GM19467 (cell line): ENCODE data around the gene RANBP17.
"Not testable (repeated sequence)": the region's sequence is repeated elsewhere in the genome, so short reads cannot be mapped to it uniquely, and the experiment has no call there.

Experiments
- ATAC-seq: cut with Tn5 transposase; IDR thresholded peaks from one replicate; pipeline ENCODE4 v1.9.1; 2021; ENCODE audit warnings: mild to moderate bottlenecking, moderate library complexity; ENCODE audit not compliant: unreplicated experiment

Gene RANBP17

GRCh38 chr5:171143926-171144325, 282.1 kb downstream of the RANBP17 start:
- ATAC-seq: no peak

DNA sequence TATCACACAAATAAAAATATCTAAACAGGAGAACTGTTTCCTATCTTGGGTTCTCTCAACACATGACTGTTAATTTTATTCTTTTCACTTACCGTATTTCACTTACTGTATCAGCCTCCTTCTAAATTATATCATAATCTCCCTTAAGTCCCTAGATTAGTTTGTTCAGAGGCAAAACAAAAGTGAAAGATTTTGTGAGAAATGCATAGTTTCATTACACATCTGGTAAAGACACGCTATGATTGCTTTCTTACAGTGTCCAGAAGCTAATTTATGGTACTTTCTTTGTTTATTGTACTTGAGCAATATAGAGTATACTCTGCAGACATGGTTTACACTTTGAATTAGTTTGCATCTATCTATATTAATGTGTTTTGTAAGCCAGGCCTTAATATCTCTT, 287.5 kb downstream of the RANBP17 start:
- no peak for ATAC-seq

DNA sequence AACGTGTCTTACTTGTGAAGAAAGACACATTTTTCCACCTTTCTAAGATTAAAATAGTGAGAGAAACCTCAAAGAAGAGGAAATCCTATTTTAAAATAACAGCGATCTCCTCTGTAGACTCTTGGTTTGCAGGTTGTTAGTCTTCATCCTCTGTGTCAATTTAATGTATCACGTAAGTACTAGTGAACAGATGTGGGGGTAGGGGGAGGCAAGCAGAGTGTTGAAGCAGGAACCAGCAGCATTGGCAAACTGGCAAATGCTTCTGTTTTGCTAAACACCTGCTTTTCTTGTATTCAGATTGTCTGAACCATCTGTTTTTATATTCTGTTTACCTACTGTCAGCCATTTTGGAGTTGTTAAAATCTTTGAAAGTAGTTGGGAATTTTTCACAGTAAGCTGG, 288.0 kb downstream of the RANBP17 start:
- no peak for ATAC-seq

DNA sequence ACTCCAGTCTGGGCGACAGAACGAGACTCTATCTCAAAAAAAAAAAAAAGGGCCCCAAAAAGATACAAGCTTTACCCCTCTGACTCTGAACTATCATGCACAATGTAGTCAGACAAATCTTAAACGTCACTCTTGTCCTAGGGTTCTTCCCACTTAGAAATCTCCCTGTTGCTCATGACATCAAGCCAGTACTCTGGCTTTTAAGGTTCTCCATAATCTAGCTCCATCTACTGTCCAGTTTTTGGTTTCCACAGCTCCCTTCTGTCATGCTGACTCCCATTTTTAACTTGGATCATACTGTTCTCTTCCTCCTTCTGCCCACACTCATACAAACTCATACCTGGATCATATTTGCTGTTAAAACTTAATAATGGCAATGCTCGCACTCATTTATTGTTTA, 290.6 kb downstream of the RANBP17 start:
- ATAC-seq: no peak

DNA sequence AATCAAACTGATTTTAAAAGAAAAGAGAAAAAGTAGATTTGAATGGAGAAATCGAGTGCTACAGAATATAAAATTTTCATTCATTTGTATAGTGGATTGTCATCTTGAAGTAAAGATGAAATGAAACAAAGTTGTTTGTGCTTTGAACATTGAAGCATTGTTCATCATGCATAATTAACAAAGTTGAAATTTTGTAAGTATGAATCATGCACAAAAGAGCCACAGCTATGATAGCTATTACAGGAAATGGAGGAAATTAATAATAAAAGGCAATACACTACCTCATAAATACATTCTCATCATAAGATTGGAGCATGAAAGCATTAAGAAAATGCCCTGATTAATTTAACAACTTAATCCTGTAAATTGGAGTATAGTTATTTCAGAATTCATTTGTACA, 293.8 kb downstream of the RANBP17 start:
- ATAC-seq: no peak

DNA sequence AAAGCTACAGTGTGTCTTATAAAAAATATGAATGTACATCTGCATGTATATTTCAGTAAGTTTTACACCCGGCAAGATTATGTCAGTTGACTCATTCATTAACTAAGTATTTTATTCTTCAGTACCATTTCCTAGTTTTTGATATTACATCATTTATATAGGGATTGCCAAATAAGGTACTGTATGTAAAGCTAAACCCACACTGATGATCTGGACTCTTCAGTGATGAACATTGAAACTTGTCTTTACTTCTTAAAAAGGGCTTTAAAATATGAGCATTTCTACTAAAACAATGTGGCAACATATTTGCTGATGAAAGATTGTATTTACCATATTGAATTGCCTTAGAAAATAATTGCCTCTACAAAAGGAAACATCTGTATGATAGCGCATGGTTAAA, 295.5 kb downstream of the RANBP17 start:
- ATAC-seq: no peak

DNA sequence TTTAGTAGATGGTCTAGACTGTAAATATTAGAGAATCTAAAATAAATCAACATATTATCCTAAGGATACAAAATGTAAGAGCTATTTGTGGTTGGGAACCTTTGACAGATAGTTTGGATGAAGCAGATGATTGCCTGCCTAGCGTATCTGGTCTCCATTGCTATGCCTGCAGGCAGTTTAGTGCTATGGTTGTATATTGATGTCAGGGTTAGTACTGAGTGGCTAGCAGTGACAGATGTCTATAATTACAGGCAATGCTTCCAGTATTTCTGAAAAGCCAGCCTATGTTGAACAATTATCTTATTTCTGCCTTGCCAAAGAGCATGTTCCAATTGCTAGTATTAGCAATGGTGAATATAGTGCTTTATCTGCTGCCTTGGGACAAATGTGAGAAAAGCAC, 296.0 kb downstream of the RANBP17 start:
- ATAC-seq: no peak

GRCh38 chr5:171158581-171158980, 296.8 kb downstream of the RANBP17 start:
- no peak for ATAC-seq

DNA sequence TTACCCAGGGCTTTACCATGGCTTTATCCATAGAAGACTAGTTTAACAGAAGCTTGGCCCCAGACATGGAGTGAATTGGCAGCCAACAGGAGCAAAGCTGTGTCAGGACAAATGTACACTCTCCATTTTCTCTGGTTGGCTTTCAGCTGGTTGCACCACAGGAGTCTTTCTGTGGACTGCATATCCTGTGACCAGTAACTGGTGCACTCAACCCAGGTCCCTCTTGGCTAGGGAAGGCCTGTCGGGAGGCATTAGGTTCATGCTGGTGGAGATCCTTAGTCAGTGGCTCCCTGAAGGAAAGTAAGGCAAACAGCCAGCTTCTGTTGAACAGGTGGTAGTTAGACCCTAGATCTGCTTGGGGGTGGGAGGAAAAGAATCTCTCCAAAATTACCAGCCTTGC, 300.3 kb downstream of the RANBP17 start:
- no peak for ATAC-seq

GRCh38 chr5:171162596-171162995, 300.8 kb downstream of the RANBP17 start:
- peak; percentile 81 for ATAC-seq

DNA sequence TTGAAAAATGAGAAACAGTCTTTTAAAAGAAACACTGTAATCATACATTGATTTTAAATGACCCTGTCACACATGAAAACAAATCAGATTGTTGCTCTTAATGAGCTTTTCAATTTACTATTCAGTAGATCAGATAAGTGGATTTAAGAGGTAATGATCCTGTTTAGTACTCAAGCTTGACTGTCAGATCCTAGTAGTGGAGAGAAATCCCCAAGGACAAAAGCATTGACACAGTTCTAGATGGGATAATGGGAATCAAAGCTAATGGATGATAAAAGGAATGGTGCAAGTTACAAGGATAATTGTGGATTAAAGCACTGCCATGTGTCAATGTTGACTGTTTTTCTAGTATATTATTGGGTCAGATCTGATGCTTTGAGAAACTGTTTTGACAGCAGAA, 304.9 kb downstream of the RANBP17 start:
- ATAC-seq: no peak

DNA sequence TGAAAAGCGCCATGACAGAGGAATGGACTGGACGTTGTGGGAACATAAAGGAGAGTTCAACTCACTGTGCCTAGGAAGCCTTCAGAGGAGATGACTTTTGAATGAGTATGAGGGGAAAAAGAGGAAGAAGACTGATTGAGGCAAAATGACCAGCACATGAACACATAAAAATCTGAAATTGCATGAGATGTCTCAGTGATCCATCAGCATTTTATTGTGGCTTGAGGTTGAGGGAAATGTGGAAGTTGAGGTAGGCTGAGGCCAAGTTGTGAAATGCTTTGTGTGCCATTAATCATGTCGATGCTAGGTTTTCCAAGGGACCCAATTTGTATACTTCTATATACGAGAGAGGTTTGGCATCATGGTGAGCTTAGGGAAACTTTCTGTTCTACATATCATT, 306.4 kb downstream of the RANBP17 start:
- no peak for ATAC-seq

DNA sequence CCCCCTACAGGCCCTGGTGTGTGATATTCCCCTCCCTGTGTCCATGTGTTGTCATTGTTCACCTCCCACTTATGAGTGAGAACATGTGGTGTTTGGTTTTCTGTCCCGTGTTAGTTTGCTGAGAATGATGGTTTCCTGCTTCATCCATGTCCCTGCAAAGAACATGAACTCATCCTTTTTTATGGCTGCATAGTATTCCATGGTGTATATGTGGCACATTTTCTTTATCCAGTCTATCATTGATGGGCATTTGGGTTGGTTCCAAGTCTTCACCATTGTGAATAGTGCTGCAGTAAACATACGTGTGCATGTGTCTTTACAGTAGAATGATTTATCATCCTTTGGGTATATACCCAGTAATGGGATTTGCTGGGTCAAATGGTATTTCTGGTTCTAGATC, 313.1 kb downstream of the RANBP17 start:
- ATAC-seq: not testable (repeated sequence)

- ATAC-seq: no peak
These were observed 313.9 kb downstream of the RANBP17 start for GRCh38 chr5:171175746-171176145.

- ATAC-seq: not testable (repeated sequence)
These were observed 316.4 kb downstream of the RANBP17 start for GRCh38 chr5:171178190-171178589.

DNA sequence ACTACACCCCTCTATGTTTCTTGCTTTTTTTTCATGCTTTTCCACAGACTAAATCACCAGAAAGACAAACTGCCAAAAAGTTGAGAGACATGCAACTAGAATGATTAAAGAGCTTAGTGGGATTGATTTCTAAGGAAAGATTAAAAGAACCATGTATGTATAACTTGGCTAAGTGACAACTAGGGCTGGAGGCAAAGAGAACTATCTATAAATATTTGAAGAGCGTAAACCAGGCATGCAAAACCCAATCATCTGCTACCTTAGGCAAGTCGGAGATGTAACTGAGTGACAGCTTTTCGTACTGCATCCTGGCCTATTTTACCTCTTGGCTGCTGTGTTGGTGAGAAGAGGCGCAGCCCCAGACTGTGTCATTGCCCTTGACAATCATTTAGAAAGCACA, 326.2 kb downstream of the RANBP17 start:
- ATAC-seq: no peak

DNA sequence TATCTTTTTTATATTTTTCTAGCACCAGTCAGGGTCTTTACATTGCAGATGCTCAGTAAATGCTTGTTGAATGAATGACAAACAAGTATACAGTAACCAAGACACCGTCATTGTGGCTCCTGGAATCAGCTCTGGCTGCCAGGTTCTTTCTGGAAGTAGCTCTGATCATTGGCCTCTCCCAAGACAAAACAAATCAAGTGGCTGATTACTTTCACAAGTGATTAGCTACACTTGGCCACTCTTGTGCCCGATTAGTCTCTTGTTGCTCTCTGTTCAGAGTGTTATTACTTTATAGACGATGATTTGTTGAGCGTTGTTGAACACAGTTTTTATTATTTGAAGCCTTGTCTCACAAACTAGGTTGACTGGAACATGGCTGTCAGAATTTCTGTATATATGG, 327.6 kb downstream of the RANBP17 start:
- ATAC-seq: no peak

- ATAC-seq: no peak
These were observed 330.3 kb downstream of the RANBP17 start for GRCh38 chr5:171192111-171192510.

GRCh38 chr5:171201310-171201709, 339.5 kb downstream of the RANBP17 start:
- no peak for ATAC-seq

GRCh38 chr5:171205375-171205774, 343.6 kb downstream of the RANBP17 start:
- no peak for ATAC-seq

DNA sequence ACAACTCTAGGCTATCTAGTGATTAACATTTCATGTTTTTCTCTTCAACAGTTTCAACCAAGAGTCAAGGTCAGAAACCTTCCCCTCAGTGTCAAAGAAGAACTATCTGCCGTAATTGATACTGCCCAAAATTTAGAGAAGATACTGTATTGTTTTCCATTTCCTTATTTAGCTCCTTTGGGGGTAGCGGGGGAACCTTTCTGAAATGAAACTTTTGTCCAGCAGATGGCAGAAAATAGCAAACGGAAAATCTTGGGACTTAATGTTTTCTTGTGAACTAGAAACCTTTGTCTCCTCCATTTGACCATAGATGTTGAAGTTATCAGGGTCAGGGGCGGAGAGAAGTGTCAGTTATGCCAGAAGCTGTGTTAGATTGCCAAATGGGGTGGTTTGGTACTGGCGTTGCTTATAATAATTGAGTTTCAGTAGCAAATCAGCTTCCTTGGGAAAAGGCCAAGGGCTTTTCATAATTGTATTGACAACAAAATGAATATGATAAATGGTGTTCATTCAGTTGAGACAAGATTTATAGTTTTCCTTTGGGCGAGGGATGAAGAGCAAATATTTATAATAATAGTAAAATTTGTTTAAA, 345.5 kb downstream of the RANBP17 start:
- no peak for ATAC-seq

- ATAC-seq: no peak
These were observed 360.1 kb downstream of the RANBP17 start for GRCh38 chr5:171221916-171222315.

DNA sequence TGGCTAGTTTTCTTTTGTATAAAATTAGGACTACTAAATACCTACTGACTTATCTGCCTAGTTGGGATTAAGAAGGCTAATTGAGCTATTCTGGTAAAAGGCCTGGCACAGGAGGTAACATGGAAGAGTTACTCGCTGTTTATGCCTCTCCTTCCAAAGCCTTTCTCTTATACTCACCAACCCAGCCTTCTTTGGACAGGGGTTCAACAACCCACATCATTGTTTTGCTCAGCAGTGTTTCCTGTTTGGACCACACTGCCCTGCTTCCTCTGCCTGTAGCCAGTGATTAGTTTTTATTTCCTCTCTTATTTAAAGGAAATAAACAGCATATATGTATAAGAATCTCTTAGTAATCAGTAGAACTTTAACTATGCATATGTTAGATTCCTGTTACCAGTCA, 362.1 kb downstream of the RANBP17 start:
- ATAC-seq: no peak
